Measurements from ENCODE around the gene RASA1. TPM values are rescaled to one million over a fixed set of nuclear protein-coding genes. Genes with fewer than 3 reads are reported as not detected.
A peak's percentile ranks its signal among the peaks of the same experiment; 100 is the strongest.

Gene RASA1
- total and polyA plus RNA-seq, 11 donors: 5.7 to 21.9 (median 17.6) TPM

DNA sequence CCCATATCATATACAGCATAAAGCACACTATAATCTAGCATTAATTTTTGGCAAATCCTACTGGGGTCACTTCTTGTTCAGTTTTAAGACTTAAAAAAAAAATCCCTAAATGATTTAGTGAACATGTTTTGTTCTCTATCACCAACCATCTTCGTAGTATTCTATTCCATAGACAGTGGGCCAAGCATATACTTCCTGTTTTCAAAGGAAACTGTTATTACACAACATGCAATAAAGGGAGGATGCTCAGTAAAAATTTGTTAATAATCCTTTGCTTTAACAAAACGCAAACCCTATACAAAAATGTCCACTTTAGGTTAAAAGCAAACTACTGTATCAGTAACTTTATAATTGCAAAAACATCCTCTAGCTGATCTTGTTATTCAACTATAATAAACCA lies 132.0 kb downstream of the RASA1 start:
- Histone ChIP-seq H3K36me3 (peaks cover 3 to 100% (median 97%) of the 10 kb centered on the region in 9 donors), H3K27me3 (no peaks in the 10 kb centered on the region), H3K27ac (peak overlapping the region in 1 of 12 donors; percentile 29), H3K4me3 (no peak overlapping the region), H3K9me3 (peaks cover 0 to 5% (median 0%) of the 10 kb centered on the region in 12 donors), H3K4me1 (peaks cover 0 to 25% (median 0%) of the 10 kb centered on the region in 12 donors)
- TF ChIP-seq, protein P1, sequence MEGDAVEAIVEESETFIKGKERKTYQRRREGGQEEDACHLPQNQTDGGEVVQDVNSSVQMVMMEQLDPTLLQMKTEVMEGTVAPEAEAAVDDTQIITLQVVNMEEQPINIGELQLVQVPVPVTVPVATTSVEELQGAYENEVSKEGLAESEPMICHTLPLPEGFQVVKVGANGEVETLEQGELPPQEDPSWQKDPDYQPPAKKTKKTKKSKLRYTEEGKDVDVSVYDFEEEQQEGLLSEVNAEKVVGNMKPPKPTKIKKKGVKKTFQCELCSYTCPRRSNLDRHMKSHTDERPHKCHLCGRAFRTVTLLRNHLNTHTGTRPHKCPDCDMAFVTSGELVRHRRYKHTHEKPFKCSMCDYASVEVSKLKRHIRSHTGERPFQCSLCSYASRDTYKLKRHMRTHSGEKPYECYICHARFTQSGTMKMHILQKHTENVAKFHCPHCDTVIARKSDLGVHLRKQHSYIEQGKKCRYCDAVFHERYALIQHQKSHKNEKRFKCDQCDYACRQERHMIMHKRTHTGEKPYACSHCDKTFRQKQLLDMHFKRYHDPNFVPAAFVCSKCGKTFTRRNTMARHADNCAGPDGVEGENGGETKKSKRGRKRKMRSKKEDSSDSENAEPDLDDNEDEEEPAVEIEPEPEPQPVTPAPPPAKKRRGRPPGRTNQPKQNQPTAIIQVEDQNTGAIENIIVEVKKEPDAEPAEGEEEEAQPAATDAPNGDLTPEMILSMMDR (IDR thresholded peaks at IDR 0.05): no peak
- no peak for TF ChIP-seq POLR2A (IDR thresholded peaks at IDR 0.05)
- intact Hi-C loops (cut with DNase I): loop anchor here in 8 of 10 donors (5.0 to 10.0 kb wide), 4 partner anchors 135 to 335 kb away; partner anchors contain the start of gene RASA1 (in 2 of the 8)
- DNase-seq (no peak), ATAC-seq (no peak)
- 51 to 82% (median 62%) methylated on average over 2 of the region's 2 CpGs for WGBS, 4 donors

DNA sequence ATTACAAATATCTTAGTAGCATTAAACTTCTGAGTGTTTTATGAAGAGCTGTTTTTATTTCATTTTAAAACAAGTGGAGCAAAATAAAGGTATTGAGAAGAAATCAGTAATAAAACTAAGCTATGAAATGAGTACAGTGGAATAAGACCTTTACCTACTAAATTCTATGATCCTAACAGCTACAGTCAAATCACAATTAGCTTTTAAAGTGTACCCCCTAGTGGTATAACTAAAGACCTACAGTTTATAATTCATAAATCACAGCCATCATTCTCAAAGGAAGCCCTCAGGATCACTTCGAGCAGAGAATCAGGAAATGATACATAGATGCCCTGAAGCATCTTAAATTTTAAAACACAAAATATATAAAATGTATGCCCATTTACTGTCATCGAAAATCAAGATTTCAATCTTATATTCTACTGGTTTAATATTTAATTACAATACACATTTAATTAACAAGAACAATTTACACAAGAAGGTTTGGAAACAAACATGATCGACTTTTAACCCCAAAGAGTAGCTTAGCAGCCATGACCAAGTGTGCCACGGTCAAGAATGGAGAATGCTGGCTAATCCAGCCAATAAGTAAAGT lies 132.7 kb downstream of the RASA1 start:
- Histone ChIP-seq H3K27me3 (no peaks in the 10 kb centered on the region), H3K9me3 (peaks cover 0 to 5% (median 0%) of the 10 kb centered on the region in 12 donors), H3K4me1 (peaks cover 0 to 25% (median 0%) of the 10 kb centered on the region in 12 donors), H3K27ac (no peak overlapping the region), H3K4me3 (no peak overlapping the region), H3K36me3 (peaks cover 3 to 100% (median 96%) of the 10 kb centered on the region in 9 donors)
- DNase-seq: no peak
- WGBS, 4 donors: 70 to 72% (median 71%) methylated on average over 4 of the region's 4 CpGs
- TF ChIP-seq, protein P1 (IDR thresholded peaks at IDR 0.05): peak; percentile 51 to 81 (median 74)
- TF ChIP-seq POLR2A (IDR thresholded peaks at IDR 0.05): no peak
- intact Hi-C loops (cut with DNase I): loop anchor here in 5 of 10 donors (5.0 to 10.0 kb wide), 3 partner anchors 326 to 336 kb away; no protein-coding TSS in a partner anchor
- peak in 2 of 4 donors; percentile 58 to 74 for ATAC-seq

DNA sequence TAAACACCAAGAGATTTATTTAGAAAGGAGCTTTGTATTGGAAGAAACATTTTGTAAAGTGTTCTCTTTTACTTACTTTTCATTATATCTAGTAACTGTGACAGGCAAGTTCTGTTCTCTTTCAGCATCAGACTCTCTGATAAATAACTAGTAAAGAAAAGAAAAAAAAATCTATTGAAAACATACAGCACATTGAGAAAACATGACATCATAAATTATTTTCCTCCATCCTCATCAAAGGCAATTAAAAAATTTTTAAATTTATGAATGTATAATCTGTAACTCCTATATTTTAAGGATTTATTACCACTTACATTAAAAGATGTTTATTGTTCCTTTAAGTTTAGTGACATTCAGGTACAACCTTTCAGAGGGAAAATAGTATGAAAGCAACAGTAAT lies 133.9 kb downstream of the RASA1 start:
- Histone ChIP-seq H3K9me3 (peaks cover 0 to 5% (median 0%) of the 10 kb centered on the region in 12 donors), H3K27me3 (no peaks in the 10 kb centered on the region), H3K4me1 (peaks cover 0 to 33% (median 0%) of the 10 kb centered on the region in 12 donors), H3K4me3 (no peak overlapping the region), H3K36me3 (peaks cover 3 to 100% (median 94%) of the 10 kb centered on the region in 9 donors), H3K27ac (no peak overlapping the region)
- intact Hi-C loops (cut with DNase I): loop anchor here in 5 of 10 donors (5.0 to 10.0 kb wide), 3 partner anchors 327 to 337 kb away; no protein-coding TSS in a partner anchor
- no peak for TF ChIP-seq POLR2A (IDR thresholded peaks at IDR 0.05)
- TF ChIP-seq, protein P1 (IDR thresholded peaks at IDR 0.05): no peak
- no peak for DNase-seq
- ATAC-seq: no peak

DNA sequence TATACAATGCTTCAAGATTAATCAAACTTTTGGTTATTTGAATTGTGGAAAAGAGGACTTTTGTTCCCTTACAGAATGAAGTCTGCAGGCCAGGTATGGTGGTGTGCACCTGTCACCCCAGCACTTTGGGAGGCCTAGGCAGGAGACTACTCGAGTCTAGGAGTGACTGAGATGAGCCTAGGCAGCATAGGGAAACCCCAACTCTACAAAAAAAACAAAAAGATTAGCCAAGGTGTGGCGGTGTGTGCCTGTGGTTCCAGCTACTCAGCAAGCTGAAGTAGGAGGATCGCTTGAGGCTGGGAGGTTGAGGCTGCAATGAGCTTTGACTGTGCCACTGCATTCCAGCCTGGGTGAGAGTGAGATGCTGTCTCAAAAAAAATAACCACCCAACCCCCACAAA lies 135.7 kb downstream of the RASA1 start:
- peaks cover 0 to 5% (median 0%) of the 10 kb centered on the region in 12 donors for H3K9me3 ChIP-seq
- intact Hi-C loops (cut with DNase I): loop anchor here in 5 of 10 donors (5.0 to 10.0 kb wide), 3 partner anchors 329 to 339 kb away; no protein-coding TSS in a partner anchor
- ATAC-seq: no peak
- WGBS, 4 donors: 87 to 98% (median 92%) methylated on average over 3 of the region's 3 CpGs
- no peak for DNase-seq
- no peak overlapping the region for H3K27ac ChIP-seq
- no peak for TF ChIP-seq POLR2A (IDR thresholded peaks at IDR 0.05)
- TF ChIP-seq, protein P1 (IDR thresholded peaks at IDR 0.05): no peak
- H3K4me3 ChIP-seq: no peak overlapping the region
- H3K36me3 ChIP-seq: peaks cover 3 to 100% (median 94%) of the 10 kb centered on the region in 9 donors
- no peaks in the 10 kb centered on the region for H3K27me3 ChIP-seq
- peaks cover 0 to 38% (median 0%) of the 10 kb centered on the region in 12 donors for H3K4me1 ChIP-seq
